ENCODE results near the gene B4GAT1. TPM values are rescaled to one million over a fixed set of nuclear protein-coding genes. Genes with fewer than 3 reads are reported as not detected.

Gene B4GAT1
- polyA plus RNA-seq, 3 donors: 0.75 to 1.7 (median 1.7) TPM

GRCh38 chr11:66340596-66341501 is 6.6 kb downstream of the B4GAT1 start:
- no peak overlapping the region for H3K4me2 ChIP-seq (replicated peaks; ENCODE audit: extremely low read depth, low read length, poor library complexity, severe bottlenecking)
- Mint-ChIP-seq H3K4me1 (peaks cover 34% of the 10 kb centered on the region), H3K27me3 (ENCODE audit: low read depth in 3 of 3) (no peaks in the 10 kb centered on the region), H3K27ac (peak overlapping the region in 2 of 7 donors; percentile 41 to 46), H3K4me3 (no peak overlapping the region), H3K9me3 (no peaks in the 10 kb centered on the region), H3K36me3 (peaks cover 53 to 61% of the 10 kb centered on the region in 2 donors)
- H3K4me3 ChIP-seq (replicated peaks in 1 of 3; ENCODE audit: low read depth in 2 of 3, low read length in 3 of 3): no peak overlapping the region
- H3K27me3 ChIP-seq (ENCODE audit: control insufficient read depth in 2 of 2, insufficient read depth in 2 of 2, low read length in 2 of 2): no peaks in the 10 kb centered on the region
- H4K20me1 ChIP-seq (ENCODE audit: insufficient read depth, low read length): peaks cover 36% of the 10 kb centered on the region
- peaks cover 50 to 68% of the 10 kb centered on the region in 2 donors for H3K36me3 ChIP-seq (replicated peaks in 1 of 2; ENCODE audit: control insufficient read depth in 1 of 2, insufficient read depth in 2 of 2, low read length in 2 of 2)
- peaks cover 28% of the 10 kb centered on the region for H3K79me2 ChIP-seq (ENCODE audit: insufficient read depth, low read length)
- peaks cover 31 to 38% of the 10 kb centered on the region in 2 donors for H3K4me1 ChIP-seq (ENCODE audit: control insufficient read depth in 1 of 2, insufficient read depth in 2 of 2, low read length in 2 of 2)
- H2AFZ ChIP-seq (ENCODE audit: insufficient read depth, low read depth, low read length, poor library complexity, severe bottlenecking): no peak overlapping the region
- intact Hi-C loops (cut with micrococcal nuclease): no loop called here
- H3K9me3 ChIP-seq (replicated peaks in 1 of 2; ENCODE audit: control insufficient read depth in 1 of 2, insufficient read depth in 1 of 2, low read length in 2 of 2): no peaks in the 10 kb centered on the region
- H3K27ac ChIP-seq (ENCODE audit: low read depth in 1 of 2, low read length in 2 of 2): no peak overlapping the region
- WGBS (ENCODE audit: insufficient coverage): 98% methylated on average over 21 of the region's 28 CpGs
- TF ChIP-seq, protein P1, sequence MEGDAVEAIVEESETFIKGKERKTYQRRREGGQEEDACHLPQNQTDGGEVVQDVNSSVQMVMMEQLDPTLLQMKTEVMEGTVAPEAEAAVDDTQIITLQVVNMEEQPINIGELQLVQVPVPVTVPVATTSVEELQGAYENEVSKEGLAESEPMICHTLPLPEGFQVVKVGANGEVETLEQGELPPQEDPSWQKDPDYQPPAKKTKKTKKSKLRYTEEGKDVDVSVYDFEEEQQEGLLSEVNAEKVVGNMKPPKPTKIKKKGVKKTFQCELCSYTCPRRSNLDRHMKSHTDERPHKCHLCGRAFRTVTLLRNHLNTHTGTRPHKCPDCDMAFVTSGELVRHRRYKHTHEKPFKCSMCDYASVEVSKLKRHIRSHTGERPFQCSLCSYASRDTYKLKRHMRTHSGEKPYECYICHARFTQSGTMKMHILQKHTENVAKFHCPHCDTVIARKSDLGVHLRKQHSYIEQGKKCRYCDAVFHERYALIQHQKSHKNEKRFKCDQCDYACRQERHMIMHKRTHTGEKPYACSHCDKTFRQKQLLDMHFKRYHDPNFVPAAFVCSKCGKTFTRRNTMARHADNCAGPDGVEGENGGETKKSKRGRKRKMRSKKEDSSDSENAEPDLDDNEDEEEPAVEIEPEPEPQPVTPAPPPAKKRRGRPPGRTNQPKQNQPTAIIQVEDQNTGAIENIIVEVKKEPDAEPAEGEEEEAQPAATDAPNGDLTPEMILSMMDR (IDR thresholded peaks at IDR 0.05): no peak
- H3K9ac ChIP-seq (ENCODE audit: insufficient read depth, low read length, poor library complexity, severe bottlenecking): no peak overlapping the region
- DNase-seq: peak in 1 of 3 donors; percentile 3

GRCh38 chr11:66339686-66340483 is 7.5 kb downstream of the B4GAT1 start:
- no peaks in the 10 kb centered on the region for H3K9me3 Mint-ChIP-seq
- Histone ChIP-seq H2AFZ (ENCODE audit: insufficient read depth, low read depth, low read length, poor library complexity, severe bottlenecking) (no peak overlapping the region), H3K36me3 (replicated peaks in 1 of 2; ENCODE audit: control insufficient read depth in 1 of 2, insufficient read depth in 2 of 2, low read length in 2 of 2) (peaks cover 50 to 68% of the 10 kb centered on the region in 2 donors), H4K20me1 (ENCODE audit: insufficient read depth, low read length) (peaks cover 41% of the 10 kb centered on the region), H3K4me2 (replicated peaks; ENCODE audit: extremely low read depth, low read length, poor library complexity, severe bottlenecking) (no peak overlapping the region), H3K27ac (ENCODE audit: low read depth in 1 of 2, low read length in 2 of 2) (no peak overlapping the region), H3K9ac (ENCODE audit: insufficient read depth, low read length, poor library complexity, severe bottlenecking) (no peak overlapping the region), H3K27me3 (ENCODE audit: control insufficient read depth in 2 of 2, insufficient read depth in 2 of 2, low read length in 2 of 2) (no peaks in the 10 kb centered on the region), H3K4me1 (ENCODE audit: control insufficient read depth in 1 of 2, insufficient read depth in 2 of 2, low read length in 2 of 2) (peaks cover 33 to 42% of the 10 kb centered on the region in 2 donors), H3K79me2 (ENCODE audit: insufficient read depth, low read length) (peaks cover 36% of the 10 kb centered on the region), H3K9me3 (replicated peaks in 1 of 2; ENCODE audit: control insufficient read depth in 1 of 2, insufficient read depth in 1 of 2, low read length in 2 of 2) (no peaks in the 10 kb centered on the region), H3K4me3 (replicated peaks in 1 of 3; ENCODE audit: low read depth in 2 of 3, low read length in 3 of 3) (no peak overlapping the region)
- TF ChIP-seq, protein P1 (IDR thresholded peaks at IDR 0.05): no peak
- peaks cover 37% of the 10 kb centered on the region for H3K4me1 Mint-ChIP-seq
- H3K27me3 Mint-ChIP-seq (ENCODE audit: low read depth in 3 of 3): no peaks in the 10 kb centered on the region
- peaks cover 53 to 61% of the 10 kb centered on the region in 2 donors for H3K36me3 Mint-ChIP-seq
- 90% methylated on average over 9 of the region's 14 CpGs for WGBS (ENCODE audit: insufficient coverage)
- intact Hi-C loops (cut with micrococcal nuclease): no loop called here
- no peak overlapping the region for H3K4me3 Mint-ChIP-seq
- peak in 1 of 3 donors; percentile 2 for DNase-seq
- peak overlapping the region in 1 of 7 donors; percentile 79 for H3K27ac Mint-ChIP-seq

All from CD14-positive monocyte (primary cell).